GM03348 (cell line): Measurements from ENCODE around the gene CREBBP.
A peak's percentile ranks its signal among the peaks of the same experiment; 100 is the strongest.
"Not testable (repeated sequence)": the region's sequence is repeated elsewhere in the genome, so short reads cannot be mapped to it uniquely, and the experiment has no call there.

Experiments used
- DNase-seq: peaks from one replicate; pipeline ENCODE4 v3.0.0; 2012; ENCODE audit warnings: low spot score

CREBBP gene

GRCh38 chr16:3880623-3881498 lies at the start of gene CREBBP:
TSS of gene CREBBP (minus strand) at chr16:3880713. CDS start at chr16:3879916, 797 bp downstream.
- DNase-seq = peak; percentile 98

GRCh38 chr16:3927147-3927546 lies 46.6 kb upstream of the CREBBP start:
- not testable (repeated sequence) for DNase-seq

GRCh38 chr16:3924763-3925162 lies 44.2 kb upstream of the CREBBP start:
- DNase-seq = no peak

- no peak for DNase-seq
These were observed 41.7 kb upstream of the CREBBP start for GRCh38 chr16:3922241-3922640.

- no peak for DNase-seq
These were observed 39.7 kb upstream of the CREBBP start for GRCh38 chr16:3920206-3920605.

- DNase-seq = no peak
These were observed 38.9 kb upstream of the CREBBP start for GRCh38 chr16:3919413-3919812.

- no peak for DNase-seq
These were observed 35.1 kb upstream of the CREBBP start for GRCh38 chr16:3915426-3916260.

GRCh38 chr16:3912897-3913296 lies 32.4 kb upstream of the CREBBP start:
- DNase-seq = no peak

- no peak for DNase-seq
These were observed 31.9 kb upstream of the CREBBP start for GRCh38 chr16:3912373-3912772.

GRCh38 chr16:3911741-3912140 lies 31.2 kb upstream of the CREBBP start:
- not testable (repeated sequence) for DNase-seq

- DNase-seq = no peak
These were observed 29.5 kb upstream of the CREBBP start for GRCh38 chr16:3909791-3910583.

GRCh38 chr16:3908951-3909437 lies 28.5 kb upstream of the CREBBP start:
- no peak for DNase-seq

GRCh38 chr16:3907586-3907985 lies 27.1 kb upstream of the CREBBP start:
- DNase-seq = no peak

- DNase-seq = no peak
These were observed 25.9 kb upstream of the CREBBP start for GRCh38 chr16:3906363-3906762.

GRCh38 chr16:3904875-3905274 lies 24.4 kb upstream of the CREBBP start:
- no peak for DNase-seq

GRCh38 chr16:3890091-3890490 lies 9.6 kb upstream of the CREBBP start:
- DNase-seq = no peak

- no peak for DNase-seq
These were observed 8.5 kb upstream of the CREBBP start for GRCh38 chr16:3889059-3889458.

- DNase-seq = not testable (repeated sequence)
These were observed 5.5 kb upstream of the CREBBP start for GRCh38 chr16:3885999-3886398.

GRCh38 chr16:3884398-3884797 lies 3.9 kb upstream of the CREBBP start:
- no peak for DNase-seq

- no peak for DNase-seq
These were observed 2.0 kb upstream of the CREBBP start for GRCh38 chr16:3882531-3882930.

- DNase-seq = no peak
These were observed 1.0 kb upstream of the CREBBP start for GRCh38 chr16:3881499-3881990.
